Trophoblast cell (in vitro differentiated cells and primary cell): ENCODE measurements around the gene SMYD3.

Experiments used
- DNase-seq, 2 donors: peaks; one replicate each; pipeline ENCODE4 v3.0.0-alpha.2; 2016
- H2AFZ ChIP-seq: 2 replicates; pipeline ENCODE4 v1.6.1; 2013; ENCODE audit warnings: low read length, moderate library complexity, mild to moderate bottlenecking; ENCODE audit not compliant: insufficient read depth, poor library complexity
- H2AK5ac ChIP-seq: 2 replicates; pipeline ENCODE4 v1.6.1; 2013; ENCODE audit warnings: mild to moderate bottlenecking, low read length
- H2BK120ac ChIP-seq: 2 replicates; pipeline ENCODE4 v1.6.1; 2013; ENCODE audit warnings: low read length, mild to moderate bottlenecking, moderate library complexity; ENCODE audit not compliant: insufficient read depth, poor library complexity
- H2BK12ac ChIP-seq: 2 replicates; pipeline ENCODE4 v1.6.1; 2013; ENCODE audit warnings: mild to moderate bottlenecking, low read length, moderate library complexity
- H2BK5ac ChIP-seq: 2 replicates; pipeline ENCODE4 v1.6.1; 2013; ENCODE audit warnings: low read length, low read depth, moderate library complexity, mild to moderate bottlenecking; ENCODE audit not compliant: poor library complexity
- H3K14ac ChIP-seq: 2 replicates; pipeline ENCODE4 v1.6.1; 2013; ENCODE audit warnings: mild to moderate bottlenecking, low read length
- H3K18ac ChIP-seq: 2 replicates; pipeline ENCODE4 v1.6.1; 2013; ENCODE audit warnings: mild to moderate bottlenecking, low read length
- H3K23ac ChIP-seq: 2 replicates; pipeline ENCODE4 v1.6.1; 2013; ENCODE audit warnings: low read length
- H3K27ac ChIP-seq: 2 replicates; pipeline ENCODE4 v1.5.1; 2013; ENCODE audit warnings: low read depth, mild to moderate bottlenecking, inconsistent platforms, low read length, moderate library complexity
- H3K27me3 ChIP-seq: 2 replicates; pipeline ENCODE4 v1.6.1; 2013; ENCODE audit warnings: inconsistent platforms, mild to moderate bottlenecking, low read length, moderate library complexity; ENCODE audit not compliant: insufficient read depth
- H3K36me3 ChIP-seq, 2 experiments: 1 replicate in 1 of 2; 2 replicates in 1 of 2; pipeline ENCODE4 v1.6.1; 2013; ENCODE audit warnings: low read length in 2 of 2, mild to moderate bottlenecking in 2 of 2, moderate library complexity in 1 of 2; ENCODE audit not compliant: insufficient read depth in 2 of 2, control insufficient read depth in 1 of 2
- H3K4ac ChIP-seq: 2 replicates; pipeline ENCODE4 v1.6.1; 2013; ENCODE audit warnings: low read depth, mild to moderate bottlenecking, low read length, moderate library complexity
- H3K4me1 ChIP-seq, 2 experiments: 1 replicate in 1 of 2; 2 replicates in 1 of 2; pipeline ENCODE4 v1.6.1; 2013; ENCODE audit warnings: low read length in 2 of 2, mild to moderate bottlenecking in 2 of 2, moderate library complexity in 1 of 2; ENCODE audit not compliant: insufficient read depth in 2 of 2, control insufficient read depth in 1 of 2
- H3K4me2 ChIP-seq: 2 replicates; pipeline ENCODE4 v1.6.1; 2013; ENCODE audit warnings: inconsistent platforms, mild to moderate bottlenecking, low read length, moderate library complexity
- H3K4me3 ChIP-seq: 2 replicates; pipeline ENCODE4 v1.5.1; 2013; ENCODE audit warnings: mild to moderate bottlenecking, low read depth, low read length, inconsistent platforms
- H3K79me1 ChIP-seq: one replicate; pipeline ENCODE4 v1.6.1; 2013; ENCODE audit warnings: low read length
- H3K79me2 ChIP-seq: 2 replicates; pipeline ENCODE4 v1.6.1; 2013; ENCODE audit warnings: low read length, mild to moderate bottlenecking; ENCODE audit not compliant: control insufficient read depth, insufficient read depth, poor library complexity
- H3K9ac ChIP-seq: 2 replicates; pipeline ENCODE4 v1.6.1; 2013; ENCODE audit warnings: mild to moderate bottlenecking, low read length
- H3K9me3 ChIP-seq: 2 replicates; pipeline ENCODE4 v1.6.1; 2013; ENCODE audit warnings: low read depth, mild to moderate bottlenecking, control low read depth, inconsistent platforms, low read length; ENCODE audit not compliant: insufficient read depth
- H4K12ac ChIP-seq: 2 replicates; pipeline ENCODE4 v1.6.1; 2013; ENCODE audit warnings: low read depth, mild to moderate bottlenecking, low read length, moderate library complexity
- H4K8ac ChIP-seq: 2 replicates; pipeline ENCODE4 v1.6.1; 2013; ENCODE audit warnings: low read depth, mild to moderate bottlenecking, low read length, moderate library complexity
- H4K91ac ChIP-seq: one replicate; pipeline ENCODE4 v1.6.1; 2013; ENCODE audit warnings: low read depth, mild to moderate bottlenecking, low read length, moderate library complexity
- WGBS: extraction: QIAGEN DNeasy Blood & Tissue Kit; methylation state at CpG from one replicate; pipeline ENCODE4 v1.1.7; 2013; ENCODE audit warnings: missing lambda C conversion rate; ENCODE audit not compliant: insufficient read length, insufficient coverage; ENCODE audit errors: extremely low coverage; 5-methylcytosine and 5-hydroxymethylcytosine counted together

SMYD3 gene

GRCh38 chr1:246095443-246095842 lies 411.6 kb downstream of the SMYD3 start:
- Histone ChIP-seq H4K12ac (no peak overlapping the region), H3K9ac (no peak overlapping the region), H4K91ac (no peak overlapping the region), H3K4ac (no peak overlapping the region), H2AFZ (no peak overlapping the region), H2BK12ac (no peak overlapping the region), H3K79me1 (no peaks in the 10 kb centered on the region), H3K9me3 (no peaks in the 10 kb centered on the region), H3K4me1 (no peaks in the 10 kb centered on the region), H3K4me3 (no peak overlapping the region), H3K23ac (no peak overlapping the region), H3K4me2 (no peak overlapping the region), H3K18ac (no peak overlapping the region), H4K8ac (no peak overlapping the region), H3K36me3 (no peaks in the 10 kb centered on the region), H2BK5ac (no peak overlapping the region), H3K14ac (peak overlapping the region; percentile 22), H2BK120ac (no peak overlapping the region), H3K27me3 (no peaks in the 10 kb centered on the region), H3K27ac (no peak overlapping the region), H2AK5ac (no peak overlapping the region), H3K79me2 (no peaks in the 10 kb centered on the region)
- DNase-seq, result no peak
- no CpG with 5 or more reads among the region's 6 CpGs for WGBS

DNA sequence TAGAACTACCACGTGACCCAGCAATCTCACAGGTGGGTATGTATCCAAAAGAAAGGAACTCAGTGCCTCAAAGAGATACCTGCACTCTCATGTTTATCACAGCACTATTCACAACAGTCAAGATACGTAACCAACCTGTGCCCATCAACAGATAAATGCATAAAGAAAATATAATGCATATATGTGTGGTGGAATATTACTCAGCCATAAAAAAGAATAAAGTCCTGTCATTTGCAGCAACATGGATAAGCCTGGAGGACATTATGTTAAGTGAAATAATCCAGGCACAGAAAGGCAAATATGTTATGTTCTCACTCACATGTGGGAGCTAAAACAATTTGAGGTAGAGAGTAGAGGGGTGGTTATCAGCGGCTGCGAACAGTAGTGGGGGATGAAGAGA lies 413.8 kb downstream of the SMYD3 start:
- Histone ChIP-seq H2AK5ac (no peak overlapping the region), H3K9me3 (no peaks in the 10 kb centered on the region), H3K9ac (no peak overlapping the region), H3K4me2 (no peak overlapping the region), H4K12ac (no peak overlapping the region), H3K27ac (no peak overlapping the region), H3K79me2 (no peaks in the 10 kb centered on the region), H4K8ac (no peak overlapping the region), H4K91ac (no peak overlapping the region), H3K27me3 (no peaks in the 10 kb centered on the region), H3K18ac (no peak overlapping the region), H3K23ac (no peak overlapping the region), H3K4ac (no peak overlapping the region), H3K4me1 (no peaks in the 10 kb centered on the region), H2AFZ (no peak overlapping the region), H3K79me1 (no peaks in the 10 kb centered on the region), H2BK5ac (no peak overlapping the region), H2BK12ac (no peak overlapping the region), H3K36me3 (peaks cover 0 to 1% of the 10 kb centered on the region in 2 experiments), H3K14ac (no peak overlapping the region), H2BK120ac (no peak overlapping the region), H3K4me3 (no peak overlapping the region)
- DNase-seq, result no peak
- no CpG with 5 or more reads among the region's 4 CpGs for WGBS

DNA sequence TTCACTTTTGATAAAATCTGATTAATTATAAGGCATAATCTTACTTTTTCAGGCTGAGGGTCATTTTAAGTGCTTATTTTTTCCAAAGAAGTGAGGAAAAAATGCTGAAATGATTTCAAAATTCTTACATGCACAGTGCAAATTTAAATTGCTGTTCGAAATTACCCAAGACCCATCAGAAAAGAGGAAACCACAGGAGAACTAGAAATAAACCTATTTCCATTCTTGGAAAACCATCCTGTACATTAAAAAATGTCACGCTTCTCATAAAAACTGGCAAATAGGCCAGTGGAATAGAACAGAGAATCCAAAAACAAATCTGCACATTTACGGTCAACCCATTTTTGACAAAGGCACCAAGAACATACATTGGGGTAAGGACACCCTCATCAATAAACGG lies 414.9 kb downstream of the SMYD3 start:
- Histone ChIP-seq H4K12ac (no peak overlapping the region), H2AFZ (no peak overlapping the region), H2BK12ac (no peak overlapping the region), H2AK5ac (no peak overlapping the region), H3K9me3 (no peaks in the 10 kb centered on the region), H3K27ac (no peak overlapping the region), H4K91ac (no peak overlapping the region), H3K4me3 (no peak overlapping the region), H3K9ac (no peak overlapping the region), H2BK5ac (no peak overlapping the region), H3K27me3 (no peaks in the 10 kb centered on the region), H3K18ac (no peak overlapping the region), H3K4ac (no peak overlapping the region), H3K14ac (no peak overlapping the region), H3K4me2 (no peak overlapping the region), H3K79me1 (no peaks in the 10 kb centered on the region), H3K79me2 (no peaks in the 10 kb centered on the region), H3K4me1 (no peaks in the 10 kb centered on the region), H4K8ac (no peak overlapping the region), H3K36me3 (peaks cover 0 to 1% of the 10 kb centered on the region in 2 experiments), H2BK120ac (no peak overlapping the region), H3K23ac (no peak overlapping the region)
- WGBS, result no CpG with 5 or more reads among the region's 4 CpGs
- no peak for DNase-seq

DNA sequence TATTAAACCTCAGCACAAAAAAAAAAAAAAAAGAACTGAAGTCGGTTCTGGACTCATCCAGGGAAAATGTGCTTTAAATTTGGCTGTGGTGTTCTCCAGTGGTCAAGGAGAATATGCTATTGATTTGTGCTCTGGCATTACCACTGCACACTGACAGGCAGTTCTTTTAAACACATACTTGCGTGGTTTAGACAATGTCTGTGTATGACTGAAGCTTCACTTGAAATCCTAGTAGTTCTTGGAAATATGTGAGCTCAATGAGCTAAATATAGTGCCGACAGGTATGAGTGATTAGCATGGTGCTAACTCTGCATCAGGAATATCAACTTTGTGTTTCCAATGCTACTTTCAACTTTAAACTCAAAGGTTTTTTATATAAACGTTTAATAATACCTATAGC lies 415.6 kb downstream of the SMYD3 start:
- no peaks in the 10 kb centered on the region for H3K79me1 ChIP-seq

More for the DNA sequence above, 415.6 kb downstream of the SMYD3 start:
- Histone ChIP-seq H4K91ac (no peak overlapping the region), H3K27ac (no peak overlapping the region), H4K8ac (no peak overlapping the region), H3K79me2 (no peaks in the 10 kb centered on the region), H3K9me3 (no peaks in the 10 kb centered on the region), H3K36me3 (peaks cover 0 to 1% of the 10 kb centered on the region in 2 experiments), H3K4me3 (no peak overlapping the region), H2BK5ac (no peak overlapping the region), H3K4me2 (no peak overlapping the region), H3K14ac (no peak overlapping the region), H3K4me1 (no peaks in the 10 kb centered on the region), H3K4ac (no peak overlapping the region), H2AK5ac (no peak overlapping the region), H2BK120ac (no peak overlapping the region), H2AFZ (no peak overlapping the region), H3K9ac (no peak overlapping the region), H3K23ac (no peak overlapping the region), H4K12ac (no peak overlapping the region), H3K27me3 (no peaks in the 10 kb centered on the region), H2BK12ac (no peak overlapping the region), H3K18ac (no peak overlapping the region)
- WGBS, result no CpG with 5 or more reads among the region's 4 CpGs
- DNase-seq, result no peak
